Fibroblast of lung (primary cell): ENCODE data around the gene FUT8. TPM values are rescaled to one million over a fixed set of nuclear protein-coding genes. Genes with fewer than 3 reads are reported as not detected.
A peak's percentile ranks its signal among the peaks of the same experiment; 100 is the strongest.

Source experiments
- DNase-seq, 2 donors: peaks; one replicate each; pipeline versions ENCODE4 v3.0.0 to v3.0.0-alpha.2; 2010; ENCODE audit warnings: low read depth in 2 of 2
- H2AFZ ChIP-seq: 2 replicates; pipeline ENCODE4 v1.5.1; 2012; ENCODE audit warnings: low read length, control low read depth, inconsistent platforms
- H3K27ac ChIP-seq: 2 replicates; pipeline ENCODE4 v1.5.1; 2011; ENCODE audit warnings: low read length, control low read depth; ENCODE audit not compliant: insufficient read depth
- H3K27me3 ChIP-seq: 2 replicates; pipeline ENCODE4 v1.5.1; 2011; ENCODE audit warnings: mild to moderate bottlenecking, low read length; ENCODE audit not compliant: control insufficient read depth, insufficient read depth
- H3K36me3 ChIP-seq: 2 replicates; pipeline ENCODE4 v1.5.1; 2011; ENCODE audit warnings: low read length; ENCODE audit not compliant: control insufficient read depth, insufficient read depth
- H3K4me1 ChIP-seq: 2 replicates; pipeline ENCODE4 v1.5.1; 2011; ENCODE audit warnings: low read length; ENCODE audit not compliant: control insufficient read depth, insufficient read depth; ENCODE audit errors: extremely low read depth
- H3K4me2 ChIP-seq: 2 replicates; pipeline ENCODE4 v1.5.1; 2011; ENCODE audit warnings: low read length, control low read depth; ENCODE audit not compliant: insufficient read depth; ENCODE audit errors: extremely low read depth
- H3K4me3 ChIP-seq, 4 experiments: fragments of 200-600 bp in 1 of 4; sonication (generic) in 1 of 4; replicated peaks in 1 of 4; 2 replicates each; pipeline ENCODE4 v1.5.1; 2011 to 2016; ENCODE audit warnings: low read length in 4 of 4, low read depth in 3 of 4, mild to moderate bottlenecking in 3 of 4, control low read depth in 2 of 4, inconsistent platforms in 1 of 4, mixed read lengths in 1 of 4; ENCODE audit not compliant: insufficient read depth in 1 of 4; ENCODE audit errors: control extremely low read depth in 1 of 4
- H3K79me2 ChIP-seq: 2 replicates; pipeline ENCODE4 v1.5.1; 2012; ENCODE audit warnings: mild to moderate bottlenecking, low read length, inconsistent platforms; ENCODE audit not compliant: control insufficient read depth, insufficient read depth
- H3K9ac ChIP-seq: 2 replicates; pipeline ENCODE4 v1.5.1; 2011; ENCODE audit warnings: mild to moderate bottlenecking, low read length, control low read depth; ENCODE audit not compliant: insufficient read depth
- H3K9me3 ChIP-seq: 2 replicates; pipeline ENCODE4 v1.5.1; 2012; ENCODE audit warnings: low read depth, low read length; ENCODE audit not compliant: control insufficient read depth, insufficient read depth
- H4K20me1 ChIP-seq: 2 replicates; pipeline ENCODE4 v1.5.1; 2011; ENCODE audit warnings: low read length; ENCODE audit not compliant: control insufficient read depth, insufficient read depth; ENCODE audit errors: extremely low read depth
- EZH2 ChIP-seq: IDR thresholded peaks from 2 replicates; pipeline ENCODE4 v1.5.1; 2012; ENCODE audit warnings: low read length, control low read depth, mild to moderate bottlenecking; ENCODE audit errors: missing control alignments
- polyA plus RNA-seq, 2 donors: library from polyadenylated mRNA; depleted of rRNA in 1 of 2; stranded (reverse) in 1 of 2; unstranded in 1 of 2; fragments of >200 nt; gene quantifications; 2 replicates each; pipeline ENCODE4 v1.2.1, GENCODE V29; 2011 to 2012; ENCODE audit warnings: missing spikeins in 1 of 2
- total RNA-seq: library from RNA; depleted of rRNA; stranded (reverse); fragments of >200 nt; gene quantifications from 2 replicates; pipeline ENCODE4 v1.2.1, GENCODE V29; 2014
- TF ChIP-seq, protein P1 (sequence below), 2 donors: IDR thresholded peaks in 1 of 2; conservative IDR thresholded peaks in 1 of 2; 1 replicate in 1 of 2; 2 replicates in 1 of 2; pipeline ENCODE4 v1.5.1; 2011 to 2012; ENCODE audit warnings: low read length in 2 of 2, control low read depth in 1 of 2, inconsistent platforms in 1 of 2, low read depth in 1 of 2, mild to moderate bottlenecking in 1 of 2

FUT8 gene
- total and polyA plus RNA-seq, 2 donors (not counting 1 experiment from before 2014, with no cell fraction given), result 51.4 to 95.8 TPM

DNA sequence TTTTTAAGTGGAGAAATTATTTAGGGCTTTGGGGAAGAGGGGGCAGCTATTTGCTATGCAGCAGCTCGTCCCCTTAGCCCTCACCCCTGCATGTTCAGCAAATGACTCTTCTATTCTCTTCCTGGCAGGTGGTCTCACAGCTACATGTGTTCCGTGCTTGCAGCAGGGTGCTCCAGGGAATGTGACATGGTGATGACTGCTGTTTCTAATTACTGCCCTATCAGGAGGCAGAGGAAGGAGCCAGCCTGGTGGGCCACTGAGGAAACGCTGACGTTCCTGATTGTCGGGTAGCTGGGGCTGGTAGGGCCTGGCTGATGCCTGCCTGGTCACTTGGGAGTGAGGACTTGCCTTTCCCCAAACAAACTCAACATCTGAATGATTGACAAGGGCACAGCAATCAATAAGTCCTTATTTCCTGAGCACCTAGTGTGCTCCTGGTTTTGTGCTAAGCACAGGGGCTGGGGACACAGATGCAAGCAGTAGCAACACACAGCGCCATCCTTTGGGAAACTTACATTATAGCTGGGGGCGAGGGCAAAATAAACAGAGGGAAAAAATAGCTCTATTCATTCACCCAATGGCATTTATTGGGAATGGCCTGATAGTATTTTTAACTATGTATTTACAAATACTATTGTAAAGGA is 377.8 kb downstream of the FUT8 start:
- H3K9me3 ChIP-seq, result no peaks in the 10 kb centered on the region
- no peak overlapping the region for H3K4me2 ChIP-seq
- H3K4me3 ChIP-seq, result no peak overlapping the region
- H3K4me1 ChIP-seq, result peaks cover 2% of the 10 kb centered on the region
- no peaks in the 10 kb centered on the region for H3K36me3 ChIP-seq
- no peak overlapping the region for H3K27ac ChIP-seq
- H3K27me3 ChIP-seq, result no peaks in the 10 kb centered on the region
- no peak for DNase-seq
- no peaks in the 10 kb centered on the region for H3K79me2 ChIP-seq
- no peak for TF ChIP-seq EZH2
- TF ChIP-seq, protein P1, sequence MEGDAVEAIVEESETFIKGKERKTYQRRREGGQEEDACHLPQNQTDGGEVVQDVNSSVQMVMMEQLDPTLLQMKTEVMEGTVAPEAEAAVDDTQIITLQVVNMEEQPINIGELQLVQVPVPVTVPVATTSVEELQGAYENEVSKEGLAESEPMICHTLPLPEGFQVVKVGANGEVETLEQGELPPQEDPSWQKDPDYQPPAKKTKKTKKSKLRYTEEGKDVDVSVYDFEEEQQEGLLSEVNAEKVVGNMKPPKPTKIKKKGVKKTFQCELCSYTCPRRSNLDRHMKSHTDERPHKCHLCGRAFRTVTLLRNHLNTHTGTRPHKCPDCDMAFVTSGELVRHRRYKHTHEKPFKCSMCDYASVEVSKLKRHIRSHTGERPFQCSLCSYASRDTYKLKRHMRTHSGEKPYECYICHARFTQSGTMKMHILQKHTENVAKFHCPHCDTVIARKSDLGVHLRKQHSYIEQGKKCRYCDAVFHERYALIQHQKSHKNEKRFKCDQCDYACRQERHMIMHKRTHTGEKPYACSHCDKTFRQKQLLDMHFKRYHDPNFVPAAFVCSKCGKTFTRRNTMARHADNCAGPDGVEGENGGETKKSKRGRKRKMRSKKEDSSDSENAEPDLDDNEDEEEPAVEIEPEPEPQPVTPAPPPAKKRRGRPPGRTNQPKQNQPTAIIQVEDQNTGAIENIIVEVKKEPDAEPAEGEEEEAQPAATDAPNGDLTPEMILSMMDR (conservative IDR thresholded peaks at IDR 0.05 in 1 of 2, IDR thresholded peaks at IDR 0.05 in 1 of 2; ENCODE audit: low read depth in 1 of 2, low read length in 2 of 2), result no peak
- H3K9ac ChIP-seq, result no peak overlapping the region
- no peaks in the 10 kb centered on the region for H4K20me1 ChIP-seq
- H2AFZ ChIP-seq, result no peak overlapping the region

- H3K9ac ChIP-seq, result no peak overlapping the region
Observed at GRCh38 chr14:65791191-65791981, 378.9 kb downstream of the FUT8 start.

More at GRCh38 chr14:65791191-65791981, 378.9 kb downstream of the FUT8 start:
- Histone ChIP-seq H3K9me3 (no peaks in the 10 kb centered on the region), H3K36me3 (no peaks in the 10 kb centered on the region), H3K4me3 (no peak overlapping the region), H4K20me1 (no peaks in the 10 kb centered on the region), H3K4me1 (peaks cover 2% of the 10 kb centered on the region), H3K4me2 (no peak overlapping the region), H2AFZ (no peak overlapping the region), H3K79me2 (no peaks in the 10 kb centered on the region), H3K27ac (no peak overlapping the region), H3K27me3 (no peaks in the 10 kb centered on the region)
- peak in 1 of 2 donors; percentile 64 for DNase-seq
- TF ChIP-seq EZH2, result no peak
- TF ChIP-seq, protein P1 (conservative IDR thresholded peaks at IDR 0.05 in 1 of 2, IDR thresholded peaks at IDR 0.05 in 1 of 2; ENCODE audit: low read depth in 1 of 2, low read length in 2 of 2), result no peak
